HepG2 (cell line): ENCODE data around the gene SH3YL1. TPM values are rescaled to one million over a fixed set of nuclear protein-coding genes. Genes with fewer than 3 reads are reported as not detected.
A peak's percentile ranks its signal among the peaks of the same experiment; 100 is the strongest.

ENCODE experiments used
- HDAC2 ChIP-seq: sonication (generic); formaldehyde crosslinking; IDR thresholded peaks from 2 replicates; pipeline ENCODE4 v1.4.0; 2020; ENCODE audit warnings: missing genetic modification reagents
- IKZF4 ChIP-seq: sonication (generic); formaldehyde crosslinking; IDR thresholded peaks from 2 replicates; pipeline ENCODE4 v1.5.1; 2020; ENCODE audit warnings: borderline replicate concordance, mild to moderate bottlenecking, low read depth, missing genetic modification reagents; ENCODE audit errors: not compliant biosample characterization
- KLF9 ChIP-seq: IDR thresholded peaks from 2 replicates; pipeline ENCODE4 v1.6.1; 2016; ENCODE audit warnings: low read depth
- PLRG1 ChIP-seq: fragments of 450-650 bp; conservative IDR thresholded peaks from 2 replicates; pipeline ENCODE4 v1.6.1; 2016
- PRPF4 ChIP-seq: fragments of 200-400 bp; formaldehyde crosslinking; IDR thresholded peaks from 2 replicates; pipeline ENCODE4 v1.6.1; 2016; ENCODE audit warnings: low read length, low read depth; ENCODE audit not compliant: poor library complexity, severe bottlenecking
- ZNF12 ChIP-seq: sonication (generic); formaldehyde crosslinking; IDR thresholded peaks from 2 replicates; pipeline ENCODE4 v1.5.0; 2020; ENCODE audit warnings: missing genetic modification reagents
- ZNF136 ChIP-seq: sonication (generic); formaldehyde crosslinking; IDR thresholded peaks from 2 replicates; pipeline ENCODE4 v1.8.1; 2022; ENCODE audit warnings: low read depth, mild to moderate bottlenecking, moderate library complexity, missing genetic modification reagents
- ZNF235 ChIP-seq: sonication (generic); formaldehyde crosslinking; IDR thresholded peaks from 2 replicates; pipeline ENCODE4 v1.8.1; 2023; ENCODE audit warnings: mild to moderate bottlenecking, missing genetic modification reagents, borderline replicate concordance
- ZNF317 ChIP-seq: sonication (generic); formaldehyde crosslinking; IDR thresholded peaks from 2 replicates; pipeline ENCODE4 v1.5.0; 2020; ENCODE audit warnings: mild to moderate bottlenecking, missing genetic modification reagents
- ZNF367 ChIP-seq: sonication (generic); formaldehyde crosslinking; IDR thresholded peaks from 2 replicates; pipeline ENCODE4 v1.4.0; 2020; ENCODE audit warnings: missing genetic modification reagents, borderline replicate concordance
- ZNF496 ChIP-seq: sonication (generic); formaldehyde crosslinking; IDR thresholded peaks from 2 replicates; pipeline ENCODE4 v1.8.1; 2023; ENCODE audit warnings: mild to moderate bottlenecking, moderate library complexity, missing genetic modification reagents; ENCODE audit not compliant: insufficient replicate concordance
- ZNF878 ChIP-seq: sonication (generic); formaldehyde crosslinking; IDR thresholded peaks from 2 replicates; pipeline ENCODE4 v1.8.1; 2023; ENCODE audit warnings: mild to moderate bottlenecking, missing genetic modification reagents, moderate library complexity
- ZNF879 ChIP-seq: sonication (generic); formaldehyde crosslinking; IDR thresholded peaks from 2 replicates; pipeline ENCODE4 v1.8.1; 2023; ENCODE audit warnings: missing genetic modification reagents
- polyA plus RNA-seq, 8 experiments: library from polyadenylated mRNA; depleted of rRNA in 3 of 8; stranded (reverse) in 7 of 8; unstranded in 1 of 8; fragments of >200 nt; fragmentation: Illumina TruSeq in 4 of 8; extraction: Trizol in 4 of 8; gene quantifications; 2 replicates each; pipeline versions ENCODE4 v1.2.1 to v1.2.3, GENCODE V29; 2011 to 2016; ENCODE audit warnings: low read depth in 4 of 8, missing spikeins in 1 of 8, mixed read lengths in 1 of 8; ENCODE audit not compliant: insufficient read depth in 1 of 8
- total RNA-seq, 5 experiments: library from RNA; depleted of rRNA; stranded (reverse); fragments of >200 nt; fragmentation: Illumina TruSeq; extraction: Trizol; gene quantifications; 2 replicates each; pipeline ENCODE4 v1.2.3, GENCODE V29; 2016; ENCODE audit warnings: low read depth in 1 of 5
- TF ChIP-seq, protein P1 (sequence below): sonication (generic); formaldehyde crosslinking; IDR thresholded peaks from 2 replicates; pipeline ENCODE4 v1.5.0; 2020; ENCODE audit warnings: mild to moderate bottlenecking, missing genetic modification reagents
- TF ChIP-seq, protein P2 (sequence below), 2 experiments: sonication (generic) in 1 of 2; formaldehyde crosslinking in 1 of 2; IDR thresholded peaks; 2 replicates each; pipeline versions ENCODE4 v1.4.0 to v1.6.1; 2016 to 2020; ENCODE audit warnings: borderline replicate concordance in 1 of 2, low read depth in 1 of 2, mild to moderate bottlenecking in 1 of 2, missing genetic modification reagents in 1 of 2
- TF ChIP-seq, protein P3 (sequence below): sonication (generic); formaldehyde crosslinking; IDR thresholded peaks from 2 replicates; pipeline ENCODE4 v1.4.0; 2020; ENCODE audit warnings: mild to moderate bottlenecking, missing genetic modification reagents
- TF ChIP-seq, protein P4 (sequence below): sonication (generic); formaldehyde crosslinking; IDR thresholded peaks from 2 replicates; pipeline ENCODE4 v1.9.0; 2022; ENCODE audit warnings: low read depth, missing genetic modification reagents
- TF ChIP-seq, protein P5 (sequence below): IDR thresholded peaks from 2 replicates; pipeline ENCODE4 v1.6.1; 2016; ENCODE audit warnings: low read depth, control low read depth

Gene SH3YL1
- total and polyA plus RNA-seq, 2 of the 13 experiments (the other 11 are each of a cell fraction or from before 2014, with no cell fraction given) = 13.0 to 48.2 TPM

DNA sequence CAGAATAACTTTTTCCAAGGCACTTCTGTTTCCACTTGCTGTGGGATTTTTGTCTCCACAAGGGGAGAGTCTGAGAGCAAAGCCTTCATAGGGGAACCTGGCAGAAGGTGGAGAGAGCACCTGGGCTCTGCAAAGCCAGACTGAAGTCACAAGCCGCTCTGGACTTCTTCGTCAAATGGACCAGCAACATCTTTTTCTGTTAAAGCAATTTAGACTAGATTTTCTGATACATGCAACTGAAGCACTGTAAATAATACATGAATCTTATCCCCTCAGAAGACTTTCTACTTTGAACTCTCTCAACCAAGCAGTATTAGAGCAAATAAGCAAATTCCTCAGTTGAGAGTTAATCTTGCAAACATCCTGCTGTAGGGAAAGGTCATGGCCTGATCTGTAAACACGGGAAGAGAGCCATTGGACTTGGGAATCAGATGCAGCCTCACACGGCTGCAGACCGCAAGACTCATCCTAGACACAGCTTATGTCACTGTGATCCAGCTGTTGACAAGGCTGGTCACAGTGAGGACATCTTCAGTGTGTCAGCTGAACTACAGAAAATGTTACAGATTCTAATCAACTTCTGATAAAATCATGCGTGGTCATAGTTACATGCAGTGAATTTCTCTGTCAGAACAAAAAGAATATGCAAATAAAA, 3.2 kb downstream of the SH3YL1 start (continued):
- TF ChIP-seq PRPF4 (no peak), PLRG1 (no peak), ZNF136 (peak; percentile 95), KLF9 (CRISPR knock-in tag) (peak; percentile 97), ZNF367 (CRISPR knock-in tag) (no peak), IKZF4 (CRISPR knock-in tag) (no peak), HDAC2 (CRISPR knock-in tag) (peak; percentile 100), ZNF317 (CRISPR knock-in tag) (peak; percentile 76; the same call in 1 of the 2 replicates), ZNF879 (CRISPR knock-in tag) (peak; percentile 52; the same call in 1 of the 2 replicates), ZNF235 (CRISPR knock-in tag) (no peak), ZNF496 (CRISPR knock-in tag) (no peak), ZNF878 (peak; percentile 97), ZNF12 (peak; percentile 94)
- TF ChIP-seq, protein P1, sequence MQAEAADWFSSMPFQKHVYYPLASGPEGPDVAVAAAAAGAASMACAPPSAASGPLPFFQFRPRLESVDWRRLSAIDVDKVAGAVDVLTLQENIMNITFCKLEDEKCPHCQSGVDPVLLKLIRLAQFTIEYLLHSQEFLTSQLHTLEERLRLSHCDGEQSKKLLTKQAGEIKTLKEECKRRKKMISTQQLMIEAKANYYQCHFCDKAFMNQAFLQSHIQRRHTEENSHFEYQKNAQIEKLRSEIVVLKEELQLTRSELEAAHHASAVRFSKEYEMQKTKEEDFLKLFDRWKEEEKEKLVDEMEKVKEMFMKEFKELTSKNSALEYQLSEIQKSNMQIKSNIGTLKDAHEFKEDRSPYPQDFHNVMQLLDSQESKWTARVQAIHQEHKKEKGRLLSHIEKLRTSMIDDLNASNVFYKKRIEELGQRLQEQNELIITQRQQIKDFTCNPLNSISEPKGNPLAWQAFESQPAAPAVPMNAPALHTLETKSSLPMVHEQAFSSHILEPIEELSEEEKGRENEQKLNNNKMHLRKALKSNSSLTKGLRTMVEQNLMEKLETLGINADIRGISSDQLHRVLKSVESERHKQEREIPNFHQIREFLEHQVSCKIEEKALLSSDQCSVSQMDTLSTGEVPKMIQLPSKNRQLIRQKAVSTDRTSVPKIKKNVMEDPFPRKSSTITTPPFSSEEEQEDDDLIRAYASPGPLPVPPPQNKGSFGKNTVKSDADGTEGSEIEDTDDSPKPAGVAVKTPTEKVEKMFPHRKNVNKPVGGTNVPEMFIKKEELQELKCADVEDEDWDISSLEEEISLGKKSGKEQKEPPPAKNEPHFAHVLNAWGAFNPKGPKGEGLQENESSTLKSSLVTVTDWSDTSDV (CRISPR knock-in tag) = no peak
- TF ChIP-seq, protein P2, sequence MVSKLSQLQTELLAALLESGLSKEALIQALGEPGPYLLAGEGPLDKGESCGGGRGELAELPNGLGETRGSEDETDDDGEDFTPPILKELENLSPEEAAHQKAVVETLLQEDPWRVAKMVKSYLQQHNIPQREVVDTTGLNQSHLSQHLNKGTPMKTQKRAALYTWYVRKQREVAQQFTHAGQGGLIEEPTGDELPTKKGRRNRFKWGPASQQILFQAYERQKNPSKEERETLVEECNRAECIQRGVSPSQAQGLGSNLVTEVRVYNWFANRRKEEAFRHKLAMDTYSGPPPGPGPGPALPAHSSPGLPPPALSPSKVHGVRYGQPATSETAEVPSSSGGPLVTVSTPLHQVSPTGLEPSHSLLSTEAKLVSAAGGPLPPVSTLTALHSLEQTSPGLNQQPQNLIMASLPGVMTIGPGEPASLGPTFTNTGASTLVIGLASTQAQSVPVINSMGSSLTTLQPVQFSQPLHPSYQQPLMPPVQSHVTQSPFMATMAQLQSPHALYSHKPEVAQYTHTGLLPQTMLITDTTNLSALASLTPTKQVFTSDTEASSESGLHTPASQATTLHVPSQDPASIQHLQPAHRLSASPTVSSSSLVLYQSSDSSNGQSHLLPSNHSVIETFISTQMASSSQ (IDR thresholded peaks at IDR 0.05; ENCODE audit: low read depth) = peak; percentile 84
- TF ChIP-seq, protein P2 (CRISPR knock-in tag; IDR thresholded peaks at IDR 0.05; ENCODE audit: borderline replicate concordance) = peak; percentile 96
- TF ChIP-seq, protein P3, sequence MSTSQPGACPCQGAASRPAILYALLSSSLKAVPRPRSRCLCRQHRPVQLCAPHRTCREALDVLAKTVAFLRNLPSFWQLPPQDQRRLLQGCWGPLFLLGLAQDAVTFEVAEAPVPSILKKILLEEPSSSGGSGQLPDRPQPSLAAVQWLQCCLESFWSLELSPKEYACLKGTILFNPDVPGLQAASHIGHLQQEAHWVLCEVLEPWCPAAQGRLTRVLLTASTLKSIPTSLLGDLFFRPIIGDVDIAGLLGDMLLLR (CRISPR knock-in tag) = peak; percentile 36; the same call in 1 of the 2 replicates
- TF ChIP-seq, protein P4, sequence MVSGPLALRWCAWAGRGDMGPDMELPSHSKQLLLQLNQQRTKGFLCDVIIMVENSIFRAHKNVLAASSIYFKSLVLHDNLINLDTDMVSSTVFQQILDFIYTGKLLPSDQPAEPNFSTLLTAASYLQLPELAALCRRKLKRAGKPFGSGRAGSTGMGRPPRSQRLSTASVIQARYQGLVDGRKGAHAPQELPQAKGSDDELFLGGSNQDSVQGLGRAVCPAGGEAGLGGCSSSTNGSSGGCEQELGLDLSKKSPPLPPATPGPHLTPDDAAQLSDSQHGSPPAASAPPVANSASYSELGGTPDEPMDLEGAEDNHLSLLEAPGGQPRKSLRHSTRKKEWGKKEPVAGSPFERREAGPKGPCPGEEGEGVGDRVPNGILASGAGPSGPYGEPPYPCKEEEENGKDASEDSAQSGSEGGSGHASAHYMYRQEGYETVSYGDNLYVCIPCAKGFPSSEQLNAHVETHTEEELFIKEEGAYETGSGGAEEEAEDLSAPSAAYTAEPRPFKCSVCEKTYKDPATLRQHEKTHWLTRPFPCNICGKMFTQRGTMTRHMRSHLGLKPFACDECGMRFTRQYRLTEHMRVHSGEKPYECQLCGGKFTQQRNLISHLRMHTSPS (CRISPR knock-in tag) = no peak
- TF ChIP-seq, protein P5, sequence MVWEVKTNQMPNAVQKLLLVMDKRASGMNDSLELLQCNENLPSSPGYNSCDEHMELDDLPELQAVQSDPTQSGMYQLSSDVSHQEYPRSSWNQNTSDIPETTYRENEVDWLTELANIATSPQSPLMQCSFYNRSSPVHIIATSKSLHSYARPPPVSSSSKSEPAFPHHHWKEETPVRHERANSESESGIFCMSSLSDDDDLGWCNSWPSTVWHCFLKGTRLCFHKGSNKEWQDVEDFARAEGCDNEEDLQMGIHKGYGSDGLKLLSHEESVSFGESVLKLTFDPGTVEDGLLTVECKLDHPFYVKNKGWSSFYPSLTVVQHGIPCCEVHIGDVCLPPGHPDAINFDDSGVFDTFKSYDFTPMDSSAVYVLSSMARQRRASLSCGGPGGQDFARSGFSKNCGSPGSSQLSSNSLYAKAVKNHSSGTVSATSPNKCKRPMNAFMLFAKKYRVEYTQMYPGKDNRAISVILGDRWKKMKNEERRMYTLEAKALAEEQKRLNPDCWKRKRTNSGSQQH = peak; percentile 95
